Glomerular visceral epithelial cell (primary cell): ENCODE measurements around the gene HDDC3.

Experiments
- DNase-seq: peaks from one replicate; pipeline ENCODE4 v3.0.0-alpha.2; 2016; ENCODE audit errors: extremely low spot score

HDDC3 gene

GRCh38 chr15:90953947-90954711 is 21.8 kb upstream of the HDDC3 start:
- no peak for DNase-seq

- DNase-seq = no peak
Observed at GRCh38 chr15:90952901-90953677, 20.7 kb upstream of the HDDC3 start.

GRCh38 chr15:90950676-90951075 is 18.3 kb upstream of the HDDC3 start:
- DNase-seq = no peak

- DNase-seq = no peak
Observed at GRCh38 chr15:90949979-90950675, 17.8 kb upstream of the HDDC3 start.

GRCh38 chr15:90948506-90948905 is 16.2 kb upstream of the HDDC3 start:
- DNase-seq = no peak

GRCh38 chr15:90947577-90948357 is 15.4 kb upstream of the HDDC3 start:
- no peak for DNase-seq

- DNase-seq = no peak
Observed at GRCh38 chr15:90946941-90947576, 14.7 kb upstream of the HDDC3 start.

GRCh38 chr15:90946538-90946937 is 14.2 kb upstream of the HDDC3 start:
- no peak for DNase-seq

- DNase-seq = no peak
Observed at GRCh38 chr15:90945091-90945490, 12.7 kb upstream of the HDDC3 start.

- no peak for DNase-seq
Observed at GRCh38 chr15:90942354-90943120, 10.2 kb upstream of the HDDC3 start.

GRCh38 chr15:90941038-90941437 is 8.7 kb upstream of the HDDC3 start:
- DNase-seq = no peak

GRCh38 chr15:90939756-90940155 is 7.4 kb upstream of the HDDC3 start:
- DNase-seq = no peak

GRCh38 chr15:90938261-90938660 is 5.9 kb upstream of the HDDC3 start:
- no peak for DNase-seq

- no peak for DNase-seq
Observed at GRCh38 chr15:90936823-90937222, 4.5 kb upstream of the HDDC3 start.

- peak; percentile 89 for DNase-seq
Observed at GRCh38 chr15:90934949-90935751, 2.8 kb upstream of the HDDC3 start, which contains the start of gene UNC45A. Gene UNC45A (plus strand): TSS chr15:90935285. CDS start chr15:90935325, 40 bp downstream.

- DNase-seq = peak; percentile 83
Observed at GRCh38 chr15:90934256-90934948, 2.1 kb upstream of the HDDC3 start.

GRCh38 chr15:90933301-90933700 is 952 bp upstream of the HDDC3 start:
- DNase-seq = no peak

- DNase-seq = no peak
Observed at GRCh38 chr15:90932660-90932991, 277 bp upstream of the HDDC3 start.

GRCh38 chr15:90931575-90931827 is 848 bp downstream of the HDDC3 start:
- DNase-seq = no peak
